Measurements from ENCODE around the gene OR10G7.
"Not testable (repeated sequence)": the region's sequence is repeated elsewhere in the genome, so short reads cannot be mapped to it uniquely, and the experiment has no call there.

DNA sequence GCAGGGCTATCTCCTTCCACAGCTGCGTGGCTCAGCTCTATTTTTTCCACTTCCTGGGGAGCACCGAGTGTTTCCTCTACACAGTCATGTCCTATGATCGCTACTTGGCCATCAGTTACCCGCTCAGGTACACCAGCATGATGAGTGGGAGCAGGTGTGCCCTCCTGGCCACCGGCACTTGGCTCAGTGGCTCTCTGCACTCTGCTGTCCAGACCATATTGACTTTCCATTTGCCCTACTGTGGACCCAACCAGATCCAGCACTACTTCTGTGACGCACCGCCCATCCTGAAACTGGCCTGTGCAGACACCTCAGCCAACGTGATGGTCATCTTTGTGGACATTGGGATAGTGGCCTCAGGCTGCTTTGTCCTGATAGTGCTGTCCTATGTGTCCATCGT is 25.3 kb downstream of the OR10G7 start:
- TF ChIP-seq, protein P1, sequence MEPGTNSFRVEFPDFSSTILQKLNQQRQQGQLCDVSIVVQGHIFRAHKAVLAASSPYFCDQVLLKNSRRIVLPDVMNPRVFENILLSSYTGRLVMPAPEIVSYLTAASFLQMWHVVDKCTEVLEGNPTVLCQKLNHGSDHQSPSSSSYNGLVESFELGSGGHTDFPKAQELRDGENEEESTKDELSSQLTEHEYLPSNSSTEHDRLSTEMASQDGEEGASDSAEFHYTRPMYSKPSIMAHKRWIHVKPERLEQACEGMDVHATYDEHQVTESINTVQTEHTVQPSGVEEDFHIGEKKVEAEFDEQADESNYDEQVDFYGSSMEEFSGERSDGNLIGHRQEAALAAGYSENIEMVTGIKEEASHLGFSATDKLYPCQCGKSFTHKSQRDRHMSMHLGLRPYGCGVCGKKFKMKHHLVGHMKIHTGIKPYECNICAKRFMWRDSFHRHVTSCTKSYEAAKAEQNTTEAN (CRISPR knock-in tag; IDR thresholded peaks at IDR 0.05): not testable (repeated sequence)
- TF ChIP-seq, protein P2, sequence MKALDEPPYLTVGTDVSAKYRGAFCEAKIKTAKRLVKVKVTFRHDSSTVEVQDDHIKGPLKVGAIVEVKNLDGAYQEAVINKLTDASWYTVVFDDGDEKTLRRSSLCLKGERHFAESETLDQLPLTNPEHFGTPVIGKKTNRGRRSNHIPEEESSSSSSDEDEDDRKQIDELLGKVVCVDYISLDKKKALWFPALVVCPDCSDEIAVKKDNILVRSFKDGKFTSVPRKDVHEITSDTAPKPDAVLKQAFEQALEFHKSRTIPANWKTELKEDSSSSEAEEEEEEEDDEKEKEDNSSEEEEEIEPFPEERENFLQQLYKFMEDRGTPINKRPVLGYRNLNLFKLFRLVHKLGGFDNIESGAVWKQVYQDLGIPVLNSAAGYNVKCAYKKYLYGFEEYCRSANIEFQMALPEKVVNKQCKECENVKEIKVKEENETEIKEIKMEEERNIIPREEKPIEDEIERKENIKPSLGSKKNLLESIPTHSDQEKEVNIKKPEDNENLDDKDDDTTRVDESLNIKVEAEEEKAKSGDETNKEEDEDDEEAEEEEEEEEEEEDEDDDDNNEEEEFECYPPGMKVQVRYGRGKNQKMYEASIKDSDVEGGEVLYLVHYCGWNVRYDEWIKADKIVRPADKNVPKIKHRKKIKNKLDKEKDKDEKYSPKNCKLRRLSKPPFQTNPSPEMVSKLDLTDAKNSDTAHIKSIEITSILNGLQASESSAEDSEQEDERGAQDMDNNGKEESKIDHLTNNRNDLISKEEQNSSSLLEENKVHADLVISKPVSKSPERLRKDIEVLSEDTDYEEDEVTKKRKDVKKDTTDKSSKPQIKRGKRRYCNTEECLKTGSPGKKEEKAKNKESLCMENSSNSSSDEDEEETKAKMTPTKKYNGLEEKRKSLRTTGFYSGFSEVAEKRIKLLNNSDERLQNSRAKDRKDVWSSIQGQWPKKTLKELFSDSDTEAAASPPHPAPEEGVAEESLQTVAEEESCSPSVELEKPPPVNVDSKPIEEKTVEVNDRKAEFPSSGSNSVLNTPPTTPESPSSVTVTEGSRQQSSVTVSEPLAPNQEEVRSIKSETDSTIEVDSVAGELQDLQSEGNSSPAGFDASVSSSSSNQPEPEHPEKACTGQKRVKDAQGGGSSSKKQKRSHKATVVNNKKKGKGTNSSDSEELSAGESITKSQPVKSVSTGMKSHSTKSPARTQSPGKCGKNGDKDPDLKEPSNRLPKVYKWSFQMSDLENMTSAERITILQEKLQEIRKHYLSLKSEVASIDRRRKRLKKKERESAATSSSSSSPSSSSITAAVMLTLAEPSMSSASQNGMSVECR (CRISPR knock-in tag; IDR thresholded peaks at IDR 0.05; ENCODE audit: borderline replicate concordance): not testable (repeated sequence)
- TF ChIP-seq, protein P3, sequence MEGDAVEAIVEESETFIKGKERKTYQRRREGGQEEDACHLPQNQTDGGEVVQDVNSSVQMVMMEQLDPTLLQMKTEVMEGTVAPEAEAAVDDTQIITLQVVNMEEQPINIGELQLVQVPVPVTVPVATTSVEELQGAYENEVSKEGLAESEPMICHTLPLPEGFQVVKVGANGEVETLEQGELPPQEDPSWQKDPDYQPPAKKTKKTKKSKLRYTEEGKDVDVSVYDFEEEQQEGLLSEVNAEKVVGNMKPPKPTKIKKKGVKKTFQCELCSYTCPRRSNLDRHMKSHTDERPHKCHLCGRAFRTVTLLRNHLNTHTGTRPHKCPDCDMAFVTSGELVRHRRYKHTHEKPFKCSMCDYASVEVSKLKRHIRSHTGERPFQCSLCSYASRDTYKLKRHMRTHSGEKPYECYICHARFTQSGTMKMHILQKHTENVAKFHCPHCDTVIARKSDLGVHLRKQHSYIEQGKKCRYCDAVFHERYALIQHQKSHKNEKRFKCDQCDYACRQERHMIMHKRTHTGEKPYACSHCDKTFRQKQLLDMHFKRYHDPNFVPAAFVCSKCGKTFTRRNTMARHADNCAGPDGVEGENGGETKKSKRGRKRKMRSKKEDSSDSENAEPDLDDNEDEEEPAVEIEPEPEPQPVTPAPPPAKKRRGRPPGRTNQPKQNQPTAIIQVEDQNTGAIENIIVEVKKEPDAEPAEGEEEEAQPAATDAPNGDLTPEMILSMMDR (IDR thresholded peaks at IDR 0.05): not testable (repeated sequence)
- not testable (repeated sequence) for TF ChIP-seq CREM (CRISPR knock-in tag; IDR thresholded peaks at IDR 0.05); NFYB (CRISPR knock-in tag; conservative IDR thresholded peaks at IDR 0.05; ENCODE audit: low read depth); ZNF121 (CRISPR knock-in tag; IDR thresholded peaks at IDR 0.05); JUN (CRISPR knock-in tag; IDR thresholded peaks at IDR 0.05); SMAD3 (CRISPR knock-in tag; IDR thresholded peaks at IDR 0.05; ENCODE audit: borderline replicate concordance); NR3C1 (CRISPR knock-in tag; conservative IDR thresholded peaks at IDR 0.05; ENCODE audit: low read depth); OVOL2 (CRISPR knock-in tag; IDR thresholded peaks at IDR 0.05; ENCODE audit: borderline replicate concordance); TP53 (CRISPR knock-in tag; IDR thresholded peaks at IDR 0.05)
- TF ChIP-seq, protein P4, sequence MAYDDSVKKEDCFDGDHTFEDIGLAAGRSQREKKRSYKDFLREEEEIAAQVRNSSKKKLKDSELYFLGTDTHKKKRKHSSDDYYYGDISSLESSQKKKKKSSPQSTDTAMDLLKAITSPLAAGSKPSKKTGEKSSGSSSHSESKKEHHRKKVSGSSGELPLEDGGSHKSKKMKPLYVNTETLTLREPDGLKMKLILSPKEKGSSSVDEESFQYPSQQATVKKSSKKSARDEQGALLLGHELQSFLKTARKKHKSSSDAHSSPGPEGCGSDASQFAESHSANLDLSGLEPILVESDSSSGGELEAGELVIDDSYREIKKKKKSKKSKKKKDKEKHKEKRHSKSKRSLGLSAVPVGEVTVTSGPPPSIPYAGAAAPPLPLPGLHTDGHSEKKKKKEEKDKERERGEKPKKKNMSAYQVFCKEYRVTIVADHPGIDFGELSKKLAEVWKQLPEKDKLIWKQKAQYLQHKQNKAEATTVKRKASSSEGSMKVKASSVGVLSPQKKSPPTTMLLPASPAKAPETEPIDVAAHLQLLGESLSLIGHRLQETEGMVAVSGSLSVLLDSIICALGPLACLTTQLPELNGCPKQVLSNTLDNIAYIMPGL (CRISPR knock-in tag; IDR thresholded peaks at IDR 0.05): not testable (repeated sequence)
- TF ChIP-seq, protein P5, sequence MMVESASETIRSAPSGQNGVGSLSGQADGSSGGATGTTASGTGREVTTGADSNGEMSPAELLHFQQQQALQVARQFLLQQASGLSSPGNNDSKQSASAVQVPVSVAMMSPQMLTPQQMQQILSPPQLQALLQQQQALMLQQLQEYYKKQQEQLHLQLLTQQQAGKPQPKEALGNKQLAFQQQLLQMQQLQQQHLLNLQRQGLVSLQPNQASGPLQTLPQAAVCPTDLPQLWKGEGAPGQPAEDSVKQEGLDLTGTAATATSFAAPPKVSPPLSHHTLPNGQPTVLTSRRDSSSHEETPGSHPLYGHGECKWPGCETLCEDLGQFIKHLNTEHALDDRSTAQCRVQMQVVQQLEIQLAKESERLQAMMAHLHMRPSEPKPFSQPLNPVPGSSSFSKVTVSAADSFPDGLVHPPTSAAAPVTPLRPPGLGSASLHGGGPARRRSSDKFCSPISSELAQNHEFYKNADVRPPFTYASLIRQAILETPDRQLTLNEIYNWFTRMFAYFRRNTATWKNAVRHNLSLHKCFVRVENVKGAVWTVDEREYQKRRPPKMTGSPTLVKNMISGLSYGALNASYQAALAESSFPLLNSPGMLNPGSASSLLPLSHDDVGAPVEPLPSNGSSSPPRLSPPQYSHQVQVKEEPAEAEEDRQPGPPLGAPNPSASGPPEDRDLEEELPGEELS (CRISPR knock-in tag; IDR thresholded peaks at IDR 0.05): not testable (repeated sequence)

Measured in WTC11 (cell line).